Measurements from ENCODE around the gene TMEM50B. TPM values are rescaled to one million over a fixed set of nuclear protein-coding genes. Genes with fewer than 3 reads are reported as not detected.
"Not testable (repeated sequence)": the region's sequence is repeated elsewhere in the genome, so short reads cannot be mapped to it uniquely, and the experiment has no call there.

The TMEM50B gene
- total RNA-seq, 6 donors from 2014 or later: 45.1 to 155 (median 68.0) TPM

GRCh38 chr21:33512481-33512880 is 32.7 kb upstream of the TMEM50B start:
- TF ChIP-seq POLR2A (IDR thresholded peaks at IDR 0.05) (no peak), EP300 (IDR thresholded peaks at IDR 0.05) (no peak), CTCF (IDR thresholded peaks at IDR 0.05) (no peak), POLR2AphosphoS5 (IDR thresholded peaks at IDR 0.05) (no peak)
- H3K27me3 ChIP-seq: no peaks in the 10 kb centered on the region
- H3K4me1 ChIP-seq: peaks cover 0 to 3% (median 0%) of the 10 kb centered on the region in 4 donors
- no peaks in the 10 kb centered on the region for H3K9me3 ChIP-seq
- 95 to 98% methylated on average over 3 of the region's 3 CpGs for WGBS, 2 donors
- ATAC-seq (ENCODE audit: low FRiP score in 2 of 2) (no peak), DNase-seq (no peak)
- no peak overlapping the region for H3K4me3 ChIP-seq
- peaks cover 12 to 92% (median 41%) of the 10 kb centered on the region in 4 donors for H3K36me3 ChIP-seq
- H3K27ac ChIP-seq: no peak overlapping the region

GRCh38 chr21:33511639-33512038 is 31.9 kb upstream of the TMEM50B start:
- TF ChIP-seq CTCF (IDR thresholded peaks at IDR 0.05) (no peak), POLR2A (IDR thresholded peaks at IDR 0.05) (no peak), EP300 (IDR thresholded peaks at IDR 0.05) (no peak), POLR2AphosphoS5 (IDR thresholded peaks at IDR 0.05) (no peak)
- no peak for DNase-seq
- no peaks in the 10 kb centered on the region for H3K27me3 ChIP-seq
- H3K4me3 ChIP-seq: no peak overlapping the region
- H3K4me1 ChIP-seq: peaks cover 0 to 3% (median 0%) of the 10 kb centered on the region in 4 donors
- 98% methylated on average over 4 of the region's 4 CpGs for WGBS, 2 donors
- H3K9me3 ChIP-seq: no peaks in the 10 kb centered on the region
- no peak for ATAC-seq (ENCODE audit: low FRiP score in 2 of 2)
- H3K36me3 ChIP-seq: peaks cover 7 to 83% (median 33%) of the 10 kb centered on the region in 4 donors
- no peak overlapping the region for H3K27ac ChIP-seq

GRCh38 chr21:33510826-33511225 is 31.1 kb upstream of the TMEM50B start:
- TF ChIP-seq CTCF (IDR thresholded peaks at IDR 0.05) (no peak), EP300 (IDR thresholded peaks at IDR 0.05) (no peak), POLR2AphosphoS5 (IDR thresholded peaks at IDR 0.05) (no peak), POLR2A (IDR thresholded peaks at IDR 0.05) (no peak)
- WGBS, 2 donors: 96 to 97% methylated on average over 8 of the region's 8 CpGs
- Histone ChIP-seq H3K4me1 (peaks cover 0 to 3% (median 0%) of the 10 kb centered on the region in 4 donors), H3K36me3 (peaks cover 7 to 79% (median 30%) of the 10 kb centered on the region in 4 donors), H3K4me3 (no peak overlapping the region), H3K9me3 (no peaks in the 10 kb centered on the region), H3K27me3 (no peaks in the 10 kb centered on the region), H3K27ac (no peak overlapping the region)
- ATAC-seq (ENCODE audit: low FRiP score in 2 of 2): no peak
- no peak for DNase-seq

- not testable (repeated sequence) for H3K4me1 ChIP-seq; H3K9me3 ChIP-seq; H3K4me3 ChIP-seq; H3K27ac ChIP-seq; DNase-seq; ATAC-seq (ENCODE audit: low FRiP score in 2 of 2); H3K27me3 ChIP-seq
- peaks cover 11 to 74% (median 30%) of the 10 kb centered on the region in 4 donors for H3K36me3 ChIP-seq
- 96 to 100% methylated on average over 1 of the region's 1 CpG for WGBS, 2 donors
Observed at GRCh38 chr21:33507003-33507402, 27.2 kb upstream of the TMEM50B start.

GRCh38 chr21:33505833-33506232 is 26.1 kb upstream of the TMEM50B start:
- no peak overlapping the region for H3K4me3 ChIP-seq
- H3K4me1 ChIP-seq: no peaks in the 10 kb centered on the region
- WGBS, 2 donors: 95 to 100% methylated on average over 8 of the region's 8 CpGs
- no peak overlapping the region for H3K27ac ChIP-seq
- TF ChIP-seq POLR2AphosphoS5 (IDR thresholded peaks at IDR 0.05) (no peak), POLR2A (IDR thresholded peaks at IDR 0.05) (no peak), CTCF (IDR thresholded peaks at IDR 0.05) (no peak), EP300 (IDR thresholded peaks at IDR 0.05) (no peak)
- ATAC-seq (ENCODE audit: low FRiP score in 2 of 2) (no peak), DNase-seq (no peak)
- H3K9me3 ChIP-seq: no peaks in the 10 kb centered on the region
- peaks cover 11 to 64% (median 24%) of the 10 kb centered on the region in 4 donors for H3K36me3 ChIP-seq
- H3K27me3 ChIP-seq: no peaks in the 10 kb centered on the region
